COLO668 (cell line): ENCODE results near the gene MTA3.
"Not testable (repeated sequence)": the region's sequence is repeated elsewhere in the genome, so short reads cannot be mapped to it uniquely, and the experiment has no call there.

Source experiments
- DNase-seq: peaks from one replicate; lab custom pipeline; 2025; ENCODE audit not compliant: unreplicated experiment; lab: John Stamatoyannopoulos, UW

Gene MTA3

GRCh38 chr2:42607101-42607637, 38.7 kb downstream of the MTA3 start:
- no peak for DNase-seq

GRCh38 chr2:42613281-42614064, 45.0 kb downstream of the MTA3 start:
- no peak for DNase-seq

DNA sequence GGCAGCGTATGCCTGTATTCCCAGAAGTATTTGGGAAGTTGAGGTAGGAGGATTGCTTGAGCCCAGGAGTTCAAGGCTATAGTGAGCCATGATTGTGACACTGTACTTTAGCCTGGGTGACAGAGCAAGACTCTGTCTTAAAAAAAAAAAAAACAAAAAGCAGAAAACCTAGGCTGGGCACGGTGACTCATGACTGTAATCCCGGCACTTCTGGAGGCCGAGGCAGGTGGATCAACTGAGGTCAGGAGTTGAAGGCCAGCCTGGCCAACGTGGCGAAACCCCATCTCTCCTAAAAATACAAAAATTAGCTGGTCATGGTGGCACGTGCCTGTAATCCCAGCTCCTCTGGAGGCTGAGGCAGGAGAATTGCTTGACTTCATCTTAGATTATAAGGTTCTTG, 46.4 kb downstream of the MTA3 start:
- no peak for DNase-seq

- no peak for DNase-seq
These were observed 49.7 kb downstream of the MTA3 start for GRCh38 chr2:42618116-42618515.

DNA sequence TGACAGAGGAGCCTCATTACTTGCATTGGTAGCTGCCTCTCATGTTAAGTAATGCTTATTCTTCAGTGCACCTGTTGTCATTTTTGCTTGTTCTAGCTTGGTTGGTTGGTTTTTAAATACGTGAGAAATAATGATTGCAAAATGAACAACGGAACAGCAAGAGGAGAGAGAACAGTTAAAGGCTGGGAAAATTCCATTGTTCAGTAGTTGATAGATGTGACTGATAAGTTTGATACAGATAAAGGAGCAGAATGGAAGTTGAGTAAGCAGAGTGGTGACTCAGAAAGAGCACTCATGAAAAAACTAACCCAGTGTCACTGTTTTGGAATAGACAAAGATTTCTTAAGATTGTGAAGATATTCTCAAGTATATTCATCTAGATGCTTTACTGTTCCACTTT, 50.5 kb downstream of the MTA3 start:
- DNase-seq = no peak

DNA sequence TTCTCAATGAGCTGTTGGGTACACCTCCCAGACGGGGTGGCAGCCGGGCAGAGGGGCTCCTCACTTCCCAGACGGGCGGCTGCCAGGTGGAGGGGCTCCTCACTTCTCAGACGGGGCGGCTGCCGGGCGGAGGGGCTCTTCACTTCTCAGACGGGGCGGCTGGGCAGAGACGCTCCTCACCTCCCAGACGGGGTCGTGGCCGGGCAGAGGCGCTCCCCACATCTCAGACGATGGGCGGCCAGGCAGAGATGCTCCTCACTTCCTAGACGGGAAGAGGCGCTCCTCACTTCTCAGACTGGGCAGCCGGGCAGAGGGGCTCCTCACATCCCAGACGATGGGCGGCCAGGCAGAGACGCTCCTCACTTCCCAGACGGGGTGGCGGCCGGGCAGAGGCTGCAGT, 53.2 kb downstream of the MTA3 start:
- DNase-seq = not testable (repeated sequence)

- no peak for DNase-seq
These were observed 54.7 kb downstream of the MTA3 start for GRCh38 chr2:42622943-42623676.

DNA sequence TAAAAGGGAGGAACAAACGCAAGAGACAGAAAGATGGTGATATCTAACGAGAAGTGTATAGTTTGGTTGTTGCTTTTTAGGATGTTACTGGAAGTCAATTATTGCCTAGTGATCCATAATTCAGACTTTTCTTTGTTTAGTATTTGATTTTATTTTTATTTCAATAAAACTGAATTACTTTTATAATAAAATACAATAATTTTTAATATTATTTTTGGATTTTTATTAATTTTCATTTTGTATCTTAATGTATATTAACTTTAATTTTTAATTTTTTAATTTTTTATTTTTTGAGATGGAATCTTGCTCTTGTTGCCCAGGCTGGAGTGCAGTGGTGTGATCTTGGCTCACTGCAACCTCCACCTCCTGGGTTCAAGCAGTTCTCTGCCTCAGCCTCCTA, 55.6 kb downstream of the MTA3 start:
- DNase-seq = no peak

DNA sequence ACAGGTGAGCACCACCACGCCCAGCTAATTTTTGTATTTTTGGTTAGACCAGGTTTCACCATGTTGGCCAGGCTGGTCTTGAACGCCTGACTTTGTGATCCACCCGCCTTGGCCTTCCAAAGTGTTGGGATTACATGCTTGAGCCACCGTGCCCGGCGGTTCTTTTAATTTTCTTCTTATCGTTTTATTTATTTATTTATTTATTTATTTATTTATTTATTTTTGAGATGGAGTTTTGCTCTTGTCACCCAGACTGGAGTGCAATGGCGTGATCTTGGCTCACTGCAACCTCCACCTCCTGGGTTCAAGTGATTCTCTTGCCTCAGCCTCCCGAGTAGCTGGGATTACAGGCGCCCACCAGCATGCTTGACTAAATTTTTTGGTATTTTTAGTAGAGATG, 59.6 kb downstream of the MTA3 start:
- not testable (repeated sequence) for DNase-seq

DNA sequence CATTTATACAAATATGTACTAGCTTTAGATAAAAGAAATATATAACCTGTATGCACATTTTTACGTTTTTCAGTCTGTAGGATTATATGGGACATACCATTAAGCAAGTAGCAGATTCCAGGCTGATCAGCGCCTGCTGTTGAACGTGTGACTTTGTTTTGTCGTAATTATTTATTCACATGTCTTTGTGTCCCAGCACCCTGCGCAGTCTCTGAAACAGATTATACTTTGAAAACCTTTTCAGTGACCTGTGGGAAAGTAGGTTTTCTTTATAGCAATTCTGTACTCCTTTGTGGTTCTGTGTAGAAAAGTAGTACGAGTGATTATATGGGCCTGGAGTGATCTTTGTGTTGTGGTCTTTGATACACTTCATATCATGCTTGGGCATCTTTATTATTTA, 68.5 kb downstream of the MTA3 start:
- DNase-seq = no peak

DNA sequence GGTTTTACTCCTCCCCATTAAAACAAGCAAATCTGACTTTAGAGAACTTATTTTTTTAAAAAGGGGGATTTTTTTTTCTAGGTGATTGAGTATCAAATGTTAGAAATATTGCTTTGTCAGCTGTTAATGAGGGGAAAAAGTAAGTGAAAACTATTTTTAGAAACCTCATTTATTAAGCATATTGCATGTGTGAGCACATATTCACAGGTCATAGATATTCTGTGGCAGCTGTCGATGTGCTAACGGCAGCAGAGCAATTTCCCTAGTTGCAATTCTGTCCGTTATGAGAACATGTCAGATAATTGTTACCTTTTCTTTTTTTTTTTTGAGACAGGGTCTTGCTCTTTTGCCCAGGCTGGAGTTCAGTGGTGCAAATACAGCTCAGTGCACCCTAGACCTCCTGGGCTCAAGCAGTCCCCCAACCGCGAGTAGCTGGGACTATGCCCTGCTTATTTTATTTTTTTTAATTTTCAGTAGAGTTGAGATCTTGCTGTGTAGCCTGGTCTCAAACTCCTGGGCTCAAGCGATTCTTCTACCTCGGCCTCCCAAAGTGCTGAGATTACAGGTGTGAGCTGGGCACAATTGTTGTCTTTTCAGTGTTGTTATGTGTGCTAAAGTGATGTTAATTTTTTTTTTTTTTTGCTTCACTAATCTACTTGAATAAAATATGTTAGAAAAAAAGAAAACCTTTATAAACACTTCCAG, 69.8 kb downstream of the MTA3 start:
- no peak for DNase-seq

GRCh38 chr2:42639340-42640077, 71.1 kb downstream of the MTA3 start:
- no peak for DNase-seq

DNA sequence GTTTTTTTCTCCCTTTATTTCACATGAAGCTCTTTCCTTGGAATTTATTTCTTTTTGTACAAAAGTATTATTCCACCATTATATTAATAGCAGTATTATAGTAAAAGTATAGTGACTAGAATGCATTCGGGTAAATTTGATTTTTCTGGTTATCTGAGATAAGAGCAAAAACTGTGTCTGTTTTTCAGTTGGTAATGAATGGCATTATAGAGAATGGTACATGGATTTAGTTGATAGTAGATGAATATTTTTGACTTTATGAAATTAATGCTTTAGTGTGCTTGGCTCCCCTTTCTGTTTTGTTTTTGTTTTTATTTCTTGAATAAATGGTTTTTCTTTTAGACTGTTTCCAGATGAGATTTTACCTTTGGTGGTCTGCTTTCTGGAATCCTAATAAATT, 71.8 kb downstream of the MTA3 start:
- no peak for DNase-seq

DNA sequence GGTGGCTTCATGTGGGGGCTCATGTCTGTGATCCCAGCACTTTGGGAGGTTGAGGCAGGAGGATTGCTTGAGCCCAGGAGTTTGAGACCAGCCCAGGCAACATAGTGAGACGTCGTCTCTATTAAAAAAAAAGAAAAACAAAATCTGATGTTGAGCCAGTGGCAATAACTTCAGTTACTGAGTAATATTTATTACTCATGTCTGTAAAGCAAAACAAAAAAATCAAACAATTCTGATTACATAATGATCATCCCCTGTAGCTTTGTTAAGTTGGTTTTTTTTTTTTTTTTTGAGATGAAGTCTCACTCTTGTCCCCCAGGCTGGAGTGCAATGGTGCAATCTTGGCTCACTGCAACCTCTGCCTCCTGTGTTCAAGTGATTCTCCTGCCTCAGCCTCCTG, 73.9 kb downstream of the MTA3 start:
- DNase-seq = not testable (repeated sequence)

- DNase-seq = no peak
These were observed 77.1 kb downstream of the MTA3 start for GRCh38 chr2:42645551-42645950.

DNA sequence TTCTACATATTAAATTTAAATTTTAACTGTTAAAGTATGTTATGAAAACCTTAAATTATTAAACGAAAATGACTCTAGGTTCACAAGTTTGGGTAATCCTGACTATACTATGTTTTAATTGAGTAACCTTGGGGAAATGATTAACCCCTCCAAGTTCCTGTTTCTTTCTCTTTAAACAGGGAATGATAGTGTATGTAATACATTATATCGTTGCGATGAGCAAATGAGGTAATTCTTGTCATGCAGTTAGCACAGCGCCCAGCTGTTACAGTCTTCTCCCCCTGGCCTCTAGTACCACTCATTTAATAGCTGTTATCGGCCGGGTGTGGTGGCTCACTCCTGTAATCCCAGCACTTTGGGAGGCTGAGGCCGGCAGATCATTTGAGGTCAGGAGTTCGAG, 80.4 kb downstream of the MTA3 start:
- DNase-seq = no peak

- DNase-seq = no peak
These were observed 82.6 kb downstream of the MTA3 start for GRCh38 chr2:42651057-42651456.

- no peak for DNase-seq
These were observed 83.7 kb downstream of the MTA3 start for GRCh38 chr2:42652086-42652485.

GRCh38 chr2:42653039-42653438, 84.6 kb downstream of the MTA3 start:
- DNase-seq = no peak

DNA sequence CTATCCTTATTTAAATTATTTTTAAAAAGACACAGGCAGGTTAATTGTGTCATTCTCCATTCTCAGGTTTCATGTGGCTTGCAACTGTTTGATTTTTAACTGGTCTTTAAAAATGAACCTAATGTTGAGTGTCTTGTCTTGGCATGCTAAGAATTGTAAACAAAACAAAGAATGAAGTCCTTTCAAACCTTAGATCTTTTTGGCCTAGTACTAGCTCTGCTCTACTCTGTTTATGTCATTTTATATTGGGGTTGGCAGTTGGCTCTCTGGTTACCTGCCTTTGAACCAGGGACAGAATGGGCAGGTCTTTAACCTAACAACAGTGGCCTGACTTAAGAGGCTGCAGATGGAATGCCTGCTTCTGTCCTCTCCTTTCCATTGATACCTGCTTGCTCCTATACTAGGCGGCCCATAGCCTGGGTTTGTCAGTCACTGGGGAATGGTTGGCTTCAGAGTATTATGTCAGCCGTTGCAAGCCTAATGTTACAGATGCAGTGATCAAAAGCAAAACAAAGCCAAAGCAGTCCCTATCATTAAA, 85.5 kb downstream of the MTA3 start:
- no peak for DNase-seq

- no peak for DNase-seq
These were observed 89.9 kb downstream of the MTA3 start for GRCh38 chr2:42658306-42658705.
